Lower lobe of right lung (tissue), 2 donors: Measurements from ENCODE around the gene JAZF1. TPM values are rescaled to one million over a fixed set of nuclear protein-coding genes. Genes with fewer than 3 reads are reported as not detected.

Experiments
- ATAC-seq, 2 donors: fragments of 200-7000 bp; cut with Tn5 transposase; one replicate each; pipeline ENCODE4 v1.9.1; 2020 to 2022; ENCODE audit warnings: mild to moderate bottlenecking in 2 of 2, moderate library complexity in 2 of 2
- DNase-seq: peaks from one replicate; pipeline ENCODE4 v3.0.0-alpha.2; 2020
- H3K27ac ChIP-seq: fragments of 200-600 bp; one replicate; pipeline ENCODE4 v1.8.0; 2022
- H3K27me3 ChIP-seq: fragments of 200-600 bp; one replicate; pipeline ENCODE4 v1.8.0; 2022; ENCODE audit warnings: low read depth
- H3K36me3 ChIP-seq: fragments of 200-600 bp; one replicate; pipeline ENCODE4 v1.8.0; 2022; ENCODE audit warnings: mild to moderate bottlenecking
- H3K4me1 ChIP-seq: fragments of 200-600 bp; one replicate; pipeline ENCODE4 v1.8.0; 2022
- H3K4me3 ChIP-seq: fragments of 200-600 bp; one replicate; pipeline ENCODE4 v1.8.0; 2022; ENCODE audit warnings: mild to moderate bottlenecking
- H3K9me3 ChIP-seq: fragments of 200-600 bp; one replicate; pipeline ENCODE4 v1.8.0; 2022
- intact Hi-C: fragments of 100-400 bp; cut with DNase I; formaldehyde crosslinking; loops from one replicate; pipeline ENCODE4 v1.11.0; 2022
- total RNA-seq: library from RNA; stranded (reverse); fragmentation: NEBNext Ultra II Directional; extraction: Animal tissue kit (Norgen Biotek cat#: 25700); gene quantifications from one replicate; pipeline ENCODE4 v1.2.1, GENCODE V29; 2021
- TF ChIP-seq, protein P1 (sequence below): fragments of 200-600 bp; IDR thresholded peaks from one replicate; pipeline ENCODE4 v1.8.0; 2022; ENCODE audit warnings: antibody characterized with exemption, mild to moderate bottlenecking
- donor health status: DM: no; HTN: yes; CAD: no; lungs with severe emphysema.

The JAZF1 gene
- total RNA-seq, 1 donor from 2014 or later: 19.4 TPM

DNA sequence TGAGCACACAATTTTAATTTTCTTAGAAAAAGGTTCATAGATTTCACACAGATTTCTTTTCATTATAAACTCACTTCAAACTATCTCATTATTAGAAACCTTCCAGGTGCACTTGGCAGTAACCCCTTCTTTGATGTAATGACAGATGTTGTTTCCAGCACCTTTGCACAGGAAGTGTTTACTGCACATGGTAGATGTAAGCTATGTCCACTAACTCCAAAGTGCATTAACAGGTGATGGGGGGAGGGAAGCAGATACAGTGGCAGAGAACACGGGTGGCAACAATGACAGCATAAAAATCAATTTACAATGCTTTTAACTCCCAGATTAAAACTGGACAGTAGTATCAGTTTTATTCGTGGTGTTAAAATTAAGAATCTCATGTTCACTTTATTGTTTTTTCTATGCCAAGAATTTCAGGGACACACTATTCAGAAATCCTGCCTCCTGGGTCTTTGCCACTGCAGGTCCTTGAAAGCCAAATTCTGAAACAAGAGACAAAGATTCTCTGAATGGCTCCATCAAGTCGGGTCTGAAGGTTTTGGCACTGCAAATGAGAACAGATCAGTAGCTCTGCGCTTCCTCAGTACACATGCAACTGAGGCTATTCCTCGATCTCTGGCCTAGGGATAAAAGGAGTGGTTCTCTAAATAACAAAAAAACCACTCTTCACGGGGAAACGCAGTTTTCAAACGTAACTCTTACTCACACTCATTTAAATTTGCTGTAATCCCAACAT is 187.7 kb downstream of the JAZF1 start:
- Histone ChIP-seq H3K36me3 (no peaks in the 10 kb centered on the region), H3K4me3 (no peak overlapping the region), H3K27ac (no peak overlapping the region), H3K27me3 (no peaks in the 10 kb centered on the region), H3K9me3 (no peaks in the 10 kb centered on the region), H3K4me1 (peaks cover 4% of the 10 kb centered on the region)
- TF ChIP-seq, protein P1, sequence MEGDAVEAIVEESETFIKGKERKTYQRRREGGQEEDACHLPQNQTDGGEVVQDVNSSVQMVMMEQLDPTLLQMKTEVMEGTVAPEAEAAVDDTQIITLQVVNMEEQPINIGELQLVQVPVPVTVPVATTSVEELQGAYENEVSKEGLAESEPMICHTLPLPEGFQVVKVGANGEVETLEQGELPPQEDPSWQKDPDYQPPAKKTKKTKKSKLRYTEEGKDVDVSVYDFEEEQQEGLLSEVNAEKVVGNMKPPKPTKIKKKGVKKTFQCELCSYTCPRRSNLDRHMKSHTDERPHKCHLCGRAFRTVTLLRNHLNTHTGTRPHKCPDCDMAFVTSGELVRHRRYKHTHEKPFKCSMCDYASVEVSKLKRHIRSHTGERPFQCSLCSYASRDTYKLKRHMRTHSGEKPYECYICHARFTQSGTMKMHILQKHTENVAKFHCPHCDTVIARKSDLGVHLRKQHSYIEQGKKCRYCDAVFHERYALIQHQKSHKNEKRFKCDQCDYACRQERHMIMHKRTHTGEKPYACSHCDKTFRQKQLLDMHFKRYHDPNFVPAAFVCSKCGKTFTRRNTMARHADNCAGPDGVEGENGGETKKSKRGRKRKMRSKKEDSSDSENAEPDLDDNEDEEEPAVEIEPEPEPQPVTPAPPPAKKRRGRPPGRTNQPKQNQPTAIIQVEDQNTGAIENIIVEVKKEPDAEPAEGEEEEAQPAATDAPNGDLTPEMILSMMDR: no peak
- intact Hi-C loops: no loop called here
- ATAC-seq: no peak
- no peak for DNase-seq

GRCh38 chr7:27992097-27992496 is 188.5 kb downstream of the JAZF1 start:
- H3K4me3 ChIP-seq: no peak overlapping the region
- H3K36me3 ChIP-seq: no peaks in the 10 kb centered on the region
- intact Hi-C loops: no loop called here
- no peaks in the 10 kb centered on the region for H3K27me3 ChIP-seq
- DNase-seq (no peak), ATAC-seq (no peak)
- peaks cover 4% of the 10 kb centered on the region for H3K4me1 ChIP-seq
- H3K27ac ChIP-seq: no peak overlapping the region
- TF ChIP-seq, protein P1: no peak
- no peaks in the 10 kb centered on the region for H3K9me3 ChIP-seq

DNA sequence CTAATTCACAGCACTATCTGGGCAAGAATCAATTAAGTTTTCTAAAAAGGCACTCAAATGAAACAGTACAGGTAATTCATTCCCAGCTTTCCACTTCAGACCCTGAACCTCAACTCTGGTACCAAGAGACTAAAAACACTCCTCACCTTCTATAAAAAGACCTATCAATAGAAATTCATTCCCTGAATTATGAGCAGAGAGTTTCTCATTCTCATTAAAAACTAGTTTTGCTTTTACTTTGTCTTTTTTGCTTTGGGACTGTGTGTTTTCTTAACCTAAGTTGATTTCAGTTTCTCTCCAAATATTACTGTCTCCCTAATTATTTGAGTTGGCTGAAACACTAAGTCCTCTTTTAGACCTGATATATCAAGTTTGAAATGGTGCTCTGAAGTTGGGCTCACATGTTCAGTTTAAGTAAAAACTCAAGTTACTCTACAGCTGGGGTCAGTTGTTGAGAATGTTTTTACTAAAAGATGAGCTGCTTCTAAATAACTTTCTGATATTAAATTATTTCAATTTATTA is 189.5 kb downstream of the JAZF1 start:
- Histone ChIP-seq H3K36me3 (no peaks in the 10 kb centered on the region), H3K9me3 (no peaks in the 10 kb centered on the region), H3K4me1 (peaks cover 4% of the 10 kb centered on the region), H3K4me3 (no peak overlapping the region), H3K27ac (no peak overlapping the region), H3K27me3 (no peaks in the 10 kb centered on the region)
- TF ChIP-seq, protein P1: no peak
- DNase-seq: no peak
- no peak for ATAC-seq
- intact Hi-C loops: no loop called here

- H3K27ac ChIP-seq: no peak overlapping the region
- intact Hi-C loops: no loop called here
- no peaks in the 10 kb centered on the region for H3K9me3 ChIP-seq
- ATAC-seq: no peak
- no peak for DNase-seq
- no peaks in the 10 kb centered on the region for H3K27me3 ChIP-seq
- TF ChIP-seq, protein P1: no peak
- H3K4me1 ChIP-seq: no peaks in the 10 kb centered on the region
- H3K4me3 ChIP-seq: no peak overlapping the region
- H3K36me3 ChIP-seq: no peaks in the 10 kb centered on the region
Observed at GRCh38 chr7:27976531-27976930, 204.1 kb downstream of the JAZF1 start.

GRCh38 chr7:27973625-27974024 is 207.0 kb downstream of the JAZF1 start:
- Histone ChIP-seq H3K4me1 (no peaks in the 10 kb centered on the region), H3K27ac (no peak overlapping the region), H3K4me3 (no peak overlapping the region), H3K36me3 (no peaks in the 10 kb centered on the region), H3K27me3 (no peaks in the 10 kb centered on the region), H3K9me3 (no peaks in the 10 kb centered on the region)
- TF ChIP-seq, protein P1: no peak
- DNase-seq: no peak
- ATAC-seq: no peak
- intact Hi-C loops: no loop called here
